ENCODE results near the gene BRME1. TPM values are rescaled to one million over a fixed set of nuclear protein-coding genes. Genes with fewer than 3 reads are reported as not detected.

The BRME1 gene
- total and polyA plus RNA-seq, 3 donors from 2014 or later, result 17.8 to 48.9 (median 26.3) TPM

DNA sequence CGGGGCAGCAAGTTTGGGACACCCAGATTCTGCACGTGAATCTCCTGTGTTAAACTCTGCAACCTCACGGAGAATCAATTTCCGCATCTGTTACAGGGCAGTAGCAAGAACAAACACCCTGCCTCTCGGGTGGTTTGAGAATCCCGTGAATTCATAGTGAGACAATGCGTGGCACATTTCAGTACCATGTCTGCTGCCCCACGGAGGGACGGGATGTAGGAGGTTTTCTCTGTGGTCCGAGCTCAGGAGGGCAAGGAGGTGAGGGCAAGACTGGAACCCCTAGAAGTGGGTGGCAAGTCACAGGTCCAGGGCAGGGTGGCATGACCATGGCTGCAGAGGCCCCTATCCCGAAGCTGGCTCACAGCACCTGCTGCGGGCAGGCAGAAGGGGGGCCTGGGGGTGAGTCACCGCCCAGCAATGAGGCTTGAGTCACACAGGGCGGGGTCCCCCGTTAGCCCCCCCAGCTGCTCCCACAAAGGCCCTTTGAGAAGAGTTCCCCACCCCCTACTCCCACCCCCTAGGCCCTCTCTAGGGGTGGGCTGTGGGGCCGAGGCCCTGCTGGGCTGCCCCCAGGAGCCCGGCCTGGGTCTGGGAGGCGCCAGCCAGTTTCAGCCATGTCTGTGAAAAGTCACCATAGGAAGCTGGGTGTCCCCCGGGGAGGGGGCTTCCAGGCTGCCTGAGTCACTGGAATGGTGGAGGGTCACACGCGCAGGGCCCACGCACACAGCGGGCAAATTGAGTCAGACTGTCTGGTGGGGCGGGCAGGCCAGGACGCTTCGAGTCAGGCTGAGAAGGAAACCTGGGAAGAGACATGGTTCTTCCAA is 54.8 kb downstream of the BRME1 start:
- H3K9me3 ChIP-seq, result no peaks in the 10 kb centered on the region
- peak overlapping the region; percentile 21 to 34 for H3K4me3 ChIP-seq
- H3K27me3 ChIP-seq, result no peaks in the 10 kb centered on the region
- intact Hi-C loops (cut with DNase I; ENCODE audit: low total_unique reads), result no loop called here
- TF ChIP-seq, protein P1, sequence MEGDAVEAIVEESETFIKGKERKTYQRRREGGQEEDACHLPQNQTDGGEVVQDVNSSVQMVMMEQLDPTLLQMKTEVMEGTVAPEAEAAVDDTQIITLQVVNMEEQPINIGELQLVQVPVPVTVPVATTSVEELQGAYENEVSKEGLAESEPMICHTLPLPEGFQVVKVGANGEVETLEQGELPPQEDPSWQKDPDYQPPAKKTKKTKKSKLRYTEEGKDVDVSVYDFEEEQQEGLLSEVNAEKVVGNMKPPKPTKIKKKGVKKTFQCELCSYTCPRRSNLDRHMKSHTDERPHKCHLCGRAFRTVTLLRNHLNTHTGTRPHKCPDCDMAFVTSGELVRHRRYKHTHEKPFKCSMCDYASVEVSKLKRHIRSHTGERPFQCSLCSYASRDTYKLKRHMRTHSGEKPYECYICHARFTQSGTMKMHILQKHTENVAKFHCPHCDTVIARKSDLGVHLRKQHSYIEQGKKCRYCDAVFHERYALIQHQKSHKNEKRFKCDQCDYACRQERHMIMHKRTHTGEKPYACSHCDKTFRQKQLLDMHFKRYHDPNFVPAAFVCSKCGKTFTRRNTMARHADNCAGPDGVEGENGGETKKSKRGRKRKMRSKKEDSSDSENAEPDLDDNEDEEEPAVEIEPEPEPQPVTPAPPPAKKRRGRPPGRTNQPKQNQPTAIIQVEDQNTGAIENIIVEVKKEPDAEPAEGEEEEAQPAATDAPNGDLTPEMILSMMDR (IDR thresholded peaks at IDR 0.05), result no peak
- no peak for TF ChIP-seq POLR2A (IDR thresholded peaks at IDR 0.05)
- no peak for DNase-seq
- H3K36me3 ChIP-seq (ENCODE audit: low read depth, missing control alignments), result no peaks in the 10 kb centered on the region
- peak overlapping the region; percentile 73 to 87 for H3K27ac ChIP-seq
- 50 to 60% methylated on average over 19 to 26 of the region's 26 CpGs for WGBS, 2 donors
- peaks cover 31% of the 10 kb centered on the region for H3K4me1 ChIP-seq

DNA sequence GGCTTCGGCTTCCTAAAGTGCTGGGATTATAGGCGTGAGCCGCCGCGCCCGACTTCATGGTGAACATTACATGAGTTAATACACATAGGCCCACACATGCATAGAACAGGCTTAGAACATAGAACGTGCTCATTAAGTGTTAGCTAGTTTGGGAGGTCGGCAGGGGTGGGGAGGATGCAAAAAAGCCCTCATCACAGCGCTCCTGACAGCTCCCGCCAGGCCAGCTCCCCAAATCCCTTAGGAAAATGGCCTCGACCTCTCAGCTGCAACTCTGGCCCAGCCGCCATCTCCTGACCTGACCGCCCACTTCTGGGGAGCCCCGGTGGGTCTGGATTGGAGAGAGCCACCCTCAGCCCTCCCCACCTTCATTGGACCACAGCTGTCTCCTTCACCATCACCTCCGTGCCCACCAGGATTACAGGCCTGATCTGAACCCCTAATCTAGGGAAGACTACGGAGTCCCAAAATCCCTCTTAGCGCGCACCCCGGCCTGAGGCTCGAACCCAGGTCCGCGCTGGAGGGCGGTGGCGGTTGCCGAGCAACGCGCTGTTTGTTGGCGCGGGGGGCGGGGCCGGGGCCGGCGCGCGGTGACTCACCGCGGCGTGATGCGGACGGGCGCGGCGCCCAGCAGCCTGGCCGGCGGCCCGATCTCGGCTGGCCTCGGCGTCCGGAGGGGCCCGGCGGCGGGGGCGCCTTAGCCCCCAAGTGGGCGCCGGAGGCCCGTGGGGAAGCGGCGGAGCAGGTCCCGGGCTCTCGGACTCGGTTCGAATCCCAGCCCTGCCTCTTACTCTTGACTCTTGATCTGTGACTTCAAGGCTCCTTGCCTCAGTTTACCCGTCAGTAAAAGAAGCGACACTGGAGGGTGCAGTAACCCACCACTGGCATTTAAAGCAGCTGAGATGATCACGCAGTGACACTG is 55.7 kb downstream of the BRME1 start:
- TF ChIP-seq, protein P1 (IDR thresholded peaks at IDR 0.05), result no peak
- no peak for TF ChIP-seq POLR2A (IDR thresholded peaks at IDR 0.05)
- DNase-seq, result peak; percentile 81
- intact Hi-C loops (cut with DNase I; ENCODE audit: low total_unique reads), result no loop called here
- Histone ChIP-seq H3K9me3 (no peaks in the 10 kb centered on the region), H3K4me3 (peak overlapping the region; percentile 21 to 34), H3K36me3 (ENCODE audit: low read depth, missing control alignments) (no peaks in the 10 kb centered on the region), H3K27ac (peak overlapping the region; percentile 73 to 87), H3K27me3 (no peaks in the 10 kb centered on the region), H3K4me1 (peaks cover 34% of the 10 kb centered on the region)
- WGBS, 2 donors, result 14 to 17% methylated on average over 25 to 44 of the region's 66 CpGs

DNA sequence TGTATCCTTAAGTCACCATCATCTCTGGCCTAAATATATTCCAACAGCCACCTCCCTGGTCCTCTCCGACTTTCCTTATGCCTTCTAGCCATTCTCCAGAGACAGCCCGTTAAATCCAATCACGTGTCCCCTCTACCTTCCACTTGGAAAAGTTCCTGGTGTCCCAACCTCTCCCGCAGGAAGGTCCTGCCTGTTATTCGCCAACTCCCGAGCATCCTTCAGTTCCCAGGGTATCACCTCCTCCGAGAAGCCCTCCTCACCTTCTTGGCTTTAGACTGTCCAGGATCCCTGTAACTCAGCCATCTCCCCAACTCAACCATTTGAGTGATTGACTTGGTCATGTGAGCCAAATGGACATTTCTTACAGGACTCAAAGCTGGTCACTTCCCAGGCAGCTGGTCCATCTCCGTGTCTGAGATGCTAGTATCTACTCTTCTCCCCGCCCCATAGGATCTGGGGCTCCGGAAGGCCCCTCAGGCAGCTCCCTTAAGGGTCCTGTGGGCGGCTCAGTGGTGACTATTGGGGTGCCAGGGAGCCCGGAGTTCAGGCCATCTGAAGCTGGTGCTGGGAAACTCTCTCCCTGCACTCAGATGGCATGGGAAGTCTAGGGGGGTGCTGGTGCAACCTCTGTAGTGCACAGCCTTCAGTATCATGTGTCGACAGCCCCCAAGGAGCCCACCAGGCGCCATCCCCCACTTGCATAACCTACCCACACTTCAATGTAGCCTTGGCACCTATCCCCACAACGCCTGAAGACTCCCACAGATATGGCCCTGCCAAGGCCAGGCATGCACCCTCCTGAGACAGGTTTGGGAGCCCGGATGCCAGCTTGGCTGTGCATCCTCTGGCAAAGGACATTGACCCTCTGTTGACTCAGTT is 56.9 kb downstream of the BRME1 start:
- WGBS, 2 donors, result 73 to 75% methylated on average over 13 to 16 of the region's 16 CpGs
- Histone ChIP-seq H3K27ac (peak overlapping the region in 1 of 2 donors; percentile 98), H3K4me3 (no peak overlapping the region), H3K9me3 (no peaks in the 10 kb centered on the region), H3K27me3 (no peaks in the 10 kb centered on the region), H3K4me1 (peaks cover 34% of the 10 kb centered on the region), H3K36me3 (ENCODE audit: low read depth, missing control alignments) (no peaks in the 10 kb centered on the region)
- no peak for DNase-seq
- intact Hi-C loops (cut with DNase I; ENCODE audit: low total_unique reads), result no loop called here
- TF ChIP-seq, protein P1 (IDR thresholded peaks at IDR 0.05), result no peak
- no peak for TF ChIP-seq POLR2A (IDR thresholded peaks at IDR 0.05)

DNA sequence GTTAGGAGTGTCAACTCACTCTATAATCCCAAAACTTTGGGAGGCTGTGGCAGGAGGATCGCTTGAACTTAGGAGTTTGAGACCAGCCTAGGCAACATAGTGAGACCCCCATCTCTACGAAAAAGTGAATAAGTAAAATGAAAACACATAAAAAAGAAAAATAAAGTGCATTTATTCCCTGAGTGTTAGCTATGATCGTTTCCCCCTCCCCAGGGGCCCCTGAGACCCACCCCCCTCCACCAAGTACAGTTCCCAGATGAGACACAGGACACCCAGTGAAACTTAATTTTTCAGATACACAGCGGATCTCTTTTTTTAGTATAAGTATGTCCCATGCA is 57.6 kb downstream of the BRME1 start:
- Histone ChIP-seq H3K36me3 (ENCODE audit: low read depth, missing control alignments) (no peaks in the 10 kb centered on the region), H3K9me3 (no peaks in the 10 kb centered on the region), H3K4me3 (no peak overlapping the region), H3K27ac (peak overlapping the region in 1 of 2 donors; percentile 98), H3K4me1 (peaks cover 38% of the 10 kb centered on the region), H3K27me3 (no peaks in the 10 kb centered on the region)
- TF ChIP-seq, protein P1 (IDR thresholded peaks at IDR 0.05), result no peak
- TF ChIP-seq POLR2A (IDR thresholded peaks at IDR 0.05), result no peak
- DNase-seq, result no peak
- intact Hi-C loops (cut with DNase I; ENCODE audit: low total_unique reads), result no loop called here
- 70 to 71% methylated on average over 4 of the region's 4 CpGs for WGBS, 2 donors

Measured in testis (tissue), 3 donors.